GDM1 (cell line): Measurements from ENCODE around the gene NTMT2.

ENCODE experiments used
- DNase-seq: peaks from one replicate; lab custom pipeline; 2025; lab: John Stamatoyannopoulos, UW

The NTMT2 gene

DNA sequence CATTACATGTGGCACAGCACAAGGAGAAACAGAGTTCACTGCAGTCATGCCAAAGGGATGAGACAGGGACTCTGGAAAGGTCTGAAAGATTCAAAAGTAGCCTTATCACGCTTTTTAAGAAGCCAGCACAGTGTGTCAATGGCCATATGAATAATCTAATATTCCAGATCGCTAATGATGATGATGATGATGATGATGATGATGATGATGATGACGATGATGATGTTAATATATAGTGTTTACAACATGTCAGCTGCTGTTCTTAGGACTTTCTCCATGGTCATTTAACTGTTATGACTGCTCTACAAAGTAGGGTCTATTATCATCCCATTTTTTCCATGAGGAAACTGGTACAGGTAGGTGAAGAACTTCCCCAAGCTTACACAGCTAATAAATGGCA lies 64.4 kb downstream of the NTMT2 start:
- no peak for DNase-seq

DNA sequence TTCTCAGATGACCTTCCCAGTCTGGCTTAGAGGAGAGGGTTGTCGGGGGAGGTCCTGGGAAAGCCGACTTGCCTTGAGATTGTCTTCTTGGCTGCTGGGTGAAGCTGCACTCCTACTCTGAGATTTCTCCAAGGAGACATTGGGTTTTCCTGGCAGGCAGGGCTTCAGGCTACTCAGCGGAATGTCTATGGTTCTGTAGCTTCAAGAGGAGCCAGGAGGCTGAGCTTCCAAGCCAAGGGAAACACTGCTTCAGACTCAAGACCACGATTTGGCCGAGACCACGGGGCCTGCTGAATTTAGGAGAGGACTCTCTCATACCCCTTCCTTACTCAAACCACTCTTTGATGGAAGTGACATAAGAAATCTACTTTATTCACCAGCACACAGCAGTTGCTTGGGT lies 67.8 kb downstream of the NTMT2 start:
- DNase-seq, result no peak

- DNase-seq, result no peak
Observed at GRCh38 chr1:170214117-170215032, 68.6 kb downstream of the NTMT2 start.

DNA sequence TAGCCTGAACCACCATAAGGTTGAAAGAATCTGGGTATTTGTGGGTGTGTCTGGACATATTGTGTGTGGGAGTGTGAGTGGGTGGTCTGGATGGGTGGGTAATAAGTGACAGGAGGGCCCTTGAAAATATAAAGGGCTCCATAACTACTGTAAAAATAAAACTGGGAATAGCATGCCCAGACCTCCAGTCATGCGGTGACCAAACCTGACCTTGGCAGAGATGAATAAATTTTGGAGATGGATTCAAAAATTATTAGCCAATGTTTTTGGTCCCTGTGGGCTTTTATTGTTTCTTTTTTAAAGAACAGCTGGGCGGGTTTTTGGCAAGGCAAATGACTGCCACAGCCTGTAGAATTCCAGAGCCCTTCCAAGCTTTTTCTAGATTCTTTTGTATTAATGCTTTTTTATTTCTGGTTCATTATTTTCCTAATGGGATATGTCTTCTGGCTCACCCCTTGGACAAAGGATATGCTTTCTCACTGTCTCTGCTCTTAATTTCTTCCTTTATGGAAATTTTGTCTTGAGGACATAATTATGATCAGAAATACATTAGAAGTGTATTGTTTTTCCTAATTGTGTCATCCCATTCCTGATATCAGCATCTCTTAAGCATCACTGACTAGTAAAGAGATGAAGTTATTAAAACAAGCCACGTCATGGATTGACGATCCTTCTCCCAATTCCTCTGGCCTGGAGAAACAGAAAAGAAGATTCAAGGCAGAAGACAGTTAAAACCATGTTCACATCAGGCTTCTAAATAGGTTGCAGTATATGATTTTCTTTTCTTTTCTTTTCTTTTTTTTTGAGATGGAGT lies 69.5 kb downstream of the NTMT2 start:
- DNase-seq, result no peak

GRCh38 chr1:170217517-170218256 lies 71.9 kb downstream of the NTMT2 start:
- no peak for DNase-seq

DNA sequence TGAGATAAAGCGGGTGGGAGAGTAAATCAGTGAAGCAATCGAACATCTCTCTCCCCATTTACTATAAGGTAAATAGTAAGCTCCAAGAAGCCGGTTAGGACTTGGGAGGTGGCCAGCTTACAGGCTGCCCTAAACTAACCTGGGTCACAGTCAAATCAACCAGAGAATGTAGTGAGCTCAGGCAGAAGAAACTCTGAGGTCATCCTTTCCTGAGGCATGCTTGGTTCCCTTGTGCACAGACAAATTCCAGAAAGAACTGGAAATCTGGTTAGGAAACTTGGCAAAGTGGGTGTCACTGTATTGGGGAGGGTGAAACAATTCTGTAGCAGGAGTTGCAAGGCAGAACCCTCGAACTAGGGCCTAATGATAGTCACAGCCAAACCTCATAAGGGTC lies 72.5 kb downstream of the NTMT2 start:
- no peak for DNase-seq
